ENCODE measurements around the gene PRSS22. TPM values are rescaled to one million over a fixed set of nuclear protein-coding genes. Genes with fewer than 3 reads are reported as not detected.
A peak's percentile ranks its signal among the peaks of the same experiment; 100 is the strongest.

PRSS22 gene
- total and polyA plus RNA-seq, 10 of the 15 experiments (the other 5 are each of a cell fraction or from before 2014, with no cell fraction given) = not detected

- no peak overlapping the region for H3K27ac ChIP-seq (ENCODE audit: control insufficient read depth, insufficient read depth)
- no peaks in the 10 kb centered on the region for H3K36me3 ChIP-seq (ENCODE audit: control insufficient read depth in 2 of 2, insufficient read depth in 2 of 2, low read length in 1 of 2)
- H3K9ac ChIP-seq (ENCODE audit: control insufficient read depth, insufficient read depth, low read length) = no peak overlapping the region
- no peak overlapping the region for H3K4me3 ChIP-seq
- ATAC-seq = peak; percentile 97
- peaks cover 9% of the 10 kb centered on the region; the same call in 1 of the 2 replicates for H3K4me1 ChIP-seq (ENCODE audit: control insufficient read depth, insufficient read depth, low read length)
- CTCF ChIA-PET = interaction anchor here (0.6 to 3.1 kb wide), 23 partner anchors 10 to 184 kb away, joined by 3 to 22 read pairs (median 4); partner anchors contain the start of genes FLYWCH1, FLYWCH2 and HCFC1R1
- POLR2A ChIA-PET = interaction anchor here (0.8 kb wide), 1 partner anchor 29 kb away, joined by 4 read pairs; no protein-coding TSS in a partner anchor
- 26% methylated on average over 12 of the region's 12 CpGs for WGBS (ENCODE audit: insufficient coverage, insufficient replicate concordance, low lambda C conversion rate, missing lambda C conversion rate)
- in situ Hi-C loops (cut with MboI) = no loop called here
- H3K27me3 ChIP-seq (replicated peaks in 1 of 2; ENCODE audit: control insufficient read depth in 2 of 2, insufficient read depth in 2 of 2, low read length in 1 of 2) = no peaks in the 10 kb centered on the region
- no peak for DNase-seq (ENCODE audit: low read depth, low spot score)
- H3K4me2 ChIP-seq (ENCODE audit: control insufficient read depth, insufficient read depth) = no peak overlapping the region
- peaks cover 3% of the 10 kb centered on the region; the same call in 1 of the 3 replicates for H3K9me3 ChIP-seq (replicated peaks; ENCODE audit: control insufficient read depth, insufficient read depth, low read length)
- BruUV-seq (replicated peaks) = no TSS peak
- TF ChIP-seq CTCF (IDR thresholded peaks at IDR 0.05 in 2 of 3, conservative IDR thresholded peaks at IDR 0.05 in 1 of 3; ENCODE audit: control insufficient read depth in 2 of 3, extremely low read depth in 1 of 3, insufficient read depth in 1 of 3, low read depth in 3 of 3, low read length in 3 of 3) (peak; percentile 70 to 82 (median 80)), RAD21 (IDR thresholded peaks at IDR 0.05; ENCODE audit: insufficient read depth, low read depth, low read length) (peak; percentile 63), BMI1 (IDR thresholded peaks at IDR 0.05; ENCODE audit: borderline replicate concordance) (0 out of 2 replicates have a peak, but pooled peaks have one; percentile 16), YBX1 (IDR thresholded peaks at IDR 0.05) (no peak), SMC3 (IDR thresholded peaks at IDR 0.05; ENCODE audit: borderline replicate concordance, low read length) (peak; percentile 59; the same call in 1 of the 2 replicates), YY1 (IDR thresholded peaks at IDR 0.05; ENCODE audit: low read depth, low read length) (0 out of 2 replicates have a peak, but pooled peaks have one; percentile 23), BCLAF1 (IDR thresholded peaks at IDR 0.05) (no peak)
- SMC1A ChIA-PET (ENCODE audit: uncharacterized antibody, unreplicated experiment) = interaction anchor here (0.6 to 2.2 kb wide), 3 partner anchors 29 to 68 kb away, joined by 3 to 16 read pairs (median 3); no protein-coding TSS in a partner anchor
- no peak overlapping the region for H2AFZ ChIP-seq (ENCODE audit: control insufficient read depth, low read depth, low read length)
- RAD21 ChIA-PET (ENCODE audit: unreplicated experiment) = interaction anchor here (0.8 to 3.1 kb wide), 4 partner anchors 25 to 131 kb away, joined by 3 to 26 read pairs (median 3); no protein-coding TSS in a partner anchor
- intact Hi-C loops (cut with micrococcal nuclease; ENCODE audit: unreplicated experiment) = loop anchor here (2.0 kb wide), 1 partner anchor 30 kb away; no protein-coding TSS in a partner anchor
- H3K79me2 ChIP-seq (ENCODE audit: control insufficient read depth, insufficient read depth, low read length) = no peaks in the 10 kb centered on the region
- H4K20me1 ChIP-seq (ENCODE audit: control insufficient read depth, insufficient read depth) = no peaks in the 10 kb centered on the region
- no peak for FAIRE-seq
These were observed 19.0 kb downstream of the PRSS22 start for GRCh38 chr16:2838928-2839327.

Data from GM12878 (cell line).